Measurements from ENCODE around the gene CD300H. TPM values are rescaled to one million over a fixed set of nuclear protein-coding genes. Genes with fewer than 3 reads are reported as not detected.

CD300H gene
- total RNA-seq, 1 experiment from 2014 or later, result not detected

- Histone ChIP-seq H3K9me3 (ENCODE audit: control insufficient read depth in 1 of 2, insufficient read depth in 1 of 2, low read depth in 1 of 2, low read length in 2 of 2) (peaks cover 0 to 11% of the 10 kb centered on the region in 2 experiments; a peak in 1 of 4 replicates), H3K4me3 (replicated peaks in 1 of 2; ENCODE audit: low read depth in 1 of 2, low read length in 2 of 2) (no peak overlapping the region), H3K27me3 (ENCODE audit: insufficient read depth, low read length) (no peaks in the 10 kb centered on the region; the same call in 1 of the 2 replicates), H3K4me1 (ENCODE audit: control insufficient read depth in 1 of 2, insufficient read depth in 2 of 2, low read length in 2 of 2) (peaks cover 0 to 15% of the 10 kb centered on the region in 2 experiments; a peak in 2 of 4 replicates), H4K20me1 (ENCODE audit: insufficient read depth) (no peaks in the 10 kb centered on the region), H3K27ac (ENCODE audit: low read depth, low read length) (no peak overlapping the region), H3K9ac (ENCODE audit: low read length) (no peak overlapping the region), H3K9me2 (ENCODE audit: insufficient read depth) (no peaks in the 10 kb centered on the region), H3K4me2 (ENCODE audit: low read length) (peak overlapping the region; percentile 5; the same call in 1 of the 2 replicates), H3K36me3 (ENCODE audit: control insufficient read depth in 1 of 2, insufficient read depth in 2 of 2, low read length in 2 of 2) (no peaks in the 10 kb centered on the region), H3K79me2 (ENCODE audit: insufficient read depth, low read length) (no peaks in the 10 kb centered on the region), H2AFZ (ENCODE audit: low read depth, low read length, poor library complexity, severe bottlenecking) (no peak overlapping the region)
- RAD21 ChIA-PET (ENCODE audit: low non-redundant PET in 1 of 2, low total read pairs in 2 of 2, uncharacterized antibody in 2 of 2, unreplicated experiment in 2 of 2), result no interaction called here
- POLR2A ChIA-PET, result no interaction called here
- CTCF ChIA-PET, result interaction anchor here (1.3 kb wide), 1 partner anchor 53 kb away, joined by 4 read pairs; no protein-coding TSS in a partner anchor
- TF ChIP-seq YY1 (IDR thresholded peaks at IDR 0.05; ENCODE audit: extremely low read depth, insufficient replicate concordance, low read depth, low read length), result no peak
- no peak for TF ChIP-seq JUND (IDR thresholded peaks at IDR 0.05)
- no TSS peak for BruUV-seq (replicated peaks)
- intact Hi-C loops (cut with micrococcal nuclease), result no loop called here
- ATAC-seq (no peak), DNase-seq (ENCODE audit: low read depth, low spot score) (no peak)
Measured at GRCh38 chr17:74512624-74513091, 54.7 kb downstream of the CD300H start.

GRCh38 chr17:74512036-74512435 lies 55.3 kb downstream of the CD300H start:
- CTCF ChIA-PET, result interaction anchor here (1.0 to 1.3 kb wide), 2 partner anchors 54 to 133 kb away, joined by 3 to 4 read pairs; no protein-coding TSS in a partner anchor
- ATAC-seq, result no peak
- no peak overlapping the region for H3K9ac ChIP-seq (ENCODE audit: low read length)

More at GRCh38 chr17:74512036-74512435, 55.3 kb downstream of the CD300H start:
- Histone ChIP-seq H3K36me3 (ENCODE audit: control insufficient read depth in 1 of 2, insufficient read depth in 2 of 2, low read length in 2 of 2) (no peaks in the 10 kb centered on the region), H3K27ac (ENCODE audit: low read depth, low read length) (no peak overlapping the region), H3K4me2 (ENCODE audit: low read length) (no peak overlapping the region), H3K4me1 (ENCODE audit: control insufficient read depth in 1 of 2, insufficient read depth in 2 of 2, low read length in 2 of 2) (peaks cover 0 to 15% of the 10 kb centered on the region in 2 experiments; a peak in 2 of 4 replicates), H3K27me3 (ENCODE audit: insufficient read depth, low read length) (peaks cover under 1% of the 10 kb centered on the region; the same call in 1 of the 2 replicates), H3K9me3 (ENCODE audit: control insufficient read depth in 1 of 2, insufficient read depth in 1 of 2, low read depth in 1 of 2, low read length in 2 of 2) (peaks cover 0 to 11% of the 10 kb centered on the region in 2 experiments; a peak in 1 of 4 replicates), H3K79me2 (ENCODE audit: insufficient read depth, low read length) (no peaks in the 10 kb centered on the region), H3K4me3 (replicated peaks in 1 of 2; ENCODE audit: low read depth in 1 of 2, low read length in 2 of 2) (no peak overlapping the region), H3K9me2 (ENCODE audit: insufficient read depth) (no peaks in the 10 kb centered on the region), H2AFZ (ENCODE audit: low read depth, low read length, poor library complexity, severe bottlenecking) (no peak overlapping the region), H4K20me1 (ENCODE audit: insufficient read depth) (no peaks in the 10 kb centered on the region)
- ChIA-PET RAD21 (ENCODE audit: low non-redundant PET in 1 of 2, low total read pairs in 2 of 2, uncharacterized antibody in 2 of 2, unreplicated experiment in 2 of 2) (no interaction called here), POLR2A (no interaction called here)
- TF ChIP-seq CTCF (IDR thresholded peaks at IDR 0.05 in 2 of 3, conservative IDR thresholded peaks at IDR 0.05 in 1 of 3; ENCODE audit: borderline replicate concordance in 1 of 3, insufficient read depth in 1 of 3, low read depth in 2 of 3, low read length in 2 of 3) (no peak), SRF (IDR thresholded peaks at IDR 0.05; ENCODE audit: low read depth) (0 out of 2 replicates have a peak, but pooled peaks have one; percentile 19)
- BruUV-seq (replicated peaks), result no TSS peak
- DNase-seq (ENCODE audit: low read depth, low spot score), result no peak
- intact Hi-C loops (cut with micrococcal nuclease), result no loop called here

Other genes starting within 250 kb of the CD300H start
- 0.15 TPM for gene KIF19, start 241.3 kb downstream of the CD300H start, total RNA-seq (2021; ENCODE audit: unreplicated experiment)
- not detected for gene BTBD17, start 205.6 kb downstream of the CD300H start, total RNA-seq (2021; ENCODE audit: unreplicated experiment)
- not detected for gene GPR142, start 200.0 kb downstream of the CD300H start, total RNA-seq (2021; ENCODE audit: unreplicated experiment)
- 54.4 TPM for gene GPRC5C, start 135.4 kb downstream of the CD300H start, total RNA-seq (2021; ENCODE audit: unreplicated experiment)
- 0.71 TPM for gene CD300A, start 100.9 kb downstream of the CD300H start, total RNA-seq (2021; ENCODE audit: unreplicated experiment)
- gene CD300LB, start 36.0 kb downstream of the CD300H start, total RNA-seq (2021; ENCODE audit: unreplicated experiment), result not detected
- gene CD300C, start 21.4 kb downstream of the CD300H start, total RNA-seq (2021; ENCODE audit: unreplicated experiment), result 0.15 TPM
- not detected for gene CD300LD, start 24.8 kb upstream of the CD300H start, total RNA-seq (2021; ENCODE audit: unreplicated experiment)
- gene CD300E, start 56.2 kb upstream of the CD300H start, total RNA-seq (2021; ENCODE audit: unreplicated experiment), result not detected
- not detected for gene CD300LF, start 145.4 kb upstream of the CD300H start, total RNA-seq (2021; ENCODE audit: unreplicated experiment)
- gene RAB37, start 169.7 kb upstream of the CD300H start, total RNA-seq (2021; ENCODE audit: unreplicated experiment), result 8.2 TPM
- 129 TPM for gene NHERF1, start 181.1 kb upstream of the CD300H start, total RNA-seq (2021; ENCODE audit: unreplicated experiment)
- gene NAT9, start 208.8 kb upstream of the CD300H start, total RNA-seq (2021; ENCODE audit: unreplicated experiment), result 88.7 TPM

Data from HCT116 (cell line).